Measurements from ENCODE around the gene RTN4RL1. TPM values are rescaled to one million over a fixed set of nuclear protein-coding genes. Genes with fewer than 3 reads are reported as not detected.

Gene RTN4RL1
- total RNA-seq, 2 donors from 2014 or later: 5.4 to 8.0 TPM

GRCh38 chr17:1916963-1917715, 108.0 kb downstream of the RTN4RL1 start:
- H3K27ac ChIP-seq: no peak overlapping the region
- TF ChIP-seq CTCF (IDR thresholded peaks at IDR 0.05): no peak
- no peak overlapping the region for H3K4me3 ChIP-seq
- DNase-seq (ENCODE audit: low spot score): no peak
- no peaks in the 10 kb centered on the region for H3K36me3 ChIP-seq
- H3K4me1 ChIP-seq (ENCODE audit: control insufficient read depth in 1 of 2, low read depth in 2 of 2): no peaks in the 10 kb centered on the region
- no peaks in the 10 kb centered on the region for H3K9me3 ChIP-seq
- H3K27me3 ChIP-seq (replicated peaks; ENCODE audit: insufficient read depth): no peaks in the 10 kb centered on the region
- ATAC-seq (ENCODE audit: insufficient number of reproducible peaks, low FRiP score, low read depth): no peak

GRCh38 chr17:1916316-1916715, 108.8 kb downstream of the RTN4RL1 start:
- ATAC-seq (ENCODE audit: insufficient number of reproducible peaks, low FRiP score, low read depth): no peak
- Histone ChIP-seq H3K36me3 (no peaks in the 10 kb centered on the region), H3K9me3 (no peaks in the 10 kb centered on the region), H3K4me1 (ENCODE audit: control insufficient read depth in 1 of 2, low read depth in 2 of 2) (no peaks in the 10 kb centered on the region), H3K27me3 (replicated peaks; ENCODE audit: insufficient read depth) (no peaks in the 10 kb centered on the region), H3K27ac (no peak overlapping the region), H3K4me3 (no peak overlapping the region)
- no peak for DNase-seq (ENCODE audit: low spot score)
- no peak for TF ChIP-seq CTCF (IDR thresholded peaks at IDR 0.05)

- no peak for TF ChIP-seq CTCF (IDR thresholded peaks at IDR 0.05)
- H3K9me3 ChIP-seq: no peaks in the 10 kb centered on the region
- DNase-seq (ENCODE audit: low spot score): no peak
- H3K27ac ChIP-seq: no peak overlapping the region
- H3K27me3 ChIP-seq (replicated peaks; ENCODE audit: insufficient read depth): no peaks in the 10 kb centered on the region
- no peaks in the 10 kb centered on the region for H3K4me1 ChIP-seq (ENCODE audit: control insufficient read depth in 1 of 2, low read depth in 2 of 2)
- H3K4me3 ChIP-seq: no peak overlapping the region
- H3K36me3 ChIP-seq: no peaks in the 10 kb centered on the region
- no peak for ATAC-seq (ENCODE audit: insufficient number of reproducible peaks, low FRiP score, low read depth)
Observed at GRCh38 chr17:1915889-1916288, 109.2 kb downstream of the RTN4RL1 start.

GRCh38 chr17:1914661-1915083, 110.5 kb downstream of the RTN4RL1 start:
- Histone ChIP-seq H3K4me1 (ENCODE audit: control insufficient read depth in 1 of 2, low read depth in 2 of 2) (no peaks in the 10 kb centered on the region), H3K36me3 (no peaks in the 10 kb centered on the region), H3K9me3 (no peaks in the 10 kb centered on the region), H3K27ac (no peak overlapping the region), H3K4me3 (no peak overlapping the region), H3K27me3 (replicated peaks; ENCODE audit: insufficient read depth) (no peaks in the 10 kb centered on the region)
- ATAC-seq (ENCODE audit: insufficient number of reproducible peaks, low FRiP score, low read depth) (no peak), DNase-seq (ENCODE audit: low spot score) (no peak)
- no peak for TF ChIP-seq CTCF (IDR thresholded peaks at IDR 0.05)

GRCh38 chr17:1913702-1914101, 111.4 kb downstream of the RTN4RL1 start:
- ATAC-seq (ENCODE audit: insufficient number of reproducible peaks, low FRiP score, low read depth) (no peak), DNase-seq (ENCODE audit: low spot score) (no peak)
- no peak for TF ChIP-seq CTCF (IDR thresholded peaks at IDR 0.05)
- no peaks in the 10 kb centered on the region for H3K27me3 ChIP-seq (replicated peaks; ENCODE audit: insufficient read depth)
- H3K36me3 ChIP-seq: no peaks in the 10 kb centered on the region
- H3K27ac ChIP-seq: no peak overlapping the region
- no peak overlapping the region for H3K4me3 ChIP-seq
- no peaks in the 10 kb centered on the region for H3K9me3 ChIP-seq
- peaks cover under 1 to 3% of the 10 kb centered on the region in 2 donors for H3K4me1 ChIP-seq (ENCODE audit: control insufficient read depth in 1 of 2, low read depth in 2 of 2)
